ENCODE data around the gene SGCD. TPM values are rescaled to one million over a fixed set of nuclear protein-coding genes. Genes with fewer than 3 reads are reported as not detected.

The SGCD gene
- total and polyA plus RNA-seq, 9 of the 15 experiments (the other 6 are each of a cell fraction or from before 2014, with no cell fraction given), result not detected

DNA sequence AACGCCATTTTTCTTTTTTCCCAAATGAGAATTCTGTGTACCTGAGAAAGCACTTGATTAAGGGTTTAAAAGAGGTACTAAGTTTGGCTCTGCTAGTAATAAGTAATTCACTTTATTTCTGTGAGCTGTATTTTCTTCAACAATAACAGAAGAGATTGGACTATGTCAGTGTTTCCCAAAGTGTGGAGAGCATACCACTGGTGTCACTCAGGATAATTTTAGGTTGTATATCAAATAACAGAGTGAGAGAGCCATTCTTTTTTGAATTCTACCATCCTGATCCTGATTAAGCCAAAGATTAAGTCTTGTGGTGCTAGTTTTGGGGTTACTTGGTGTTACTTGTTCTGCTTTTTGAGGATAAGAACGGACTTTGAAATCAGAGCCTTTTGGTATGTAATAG is 380.8 kb downstream of the SGCD start:
- CTCF ChIA-PET (ENCODE audit: low intra/inter-chr PET ratio), result no interaction called here
- TF ChIP-seq ZBTB8A (IDR thresholded peaks at IDR 0.05; ENCODE audit: partially characterized antibody) (no peak), BDP1 (IDR thresholded peaks at IDR 0.05; ENCODE audit: insufficient read depth, insufficient read length) (no peak), PML (IDR thresholded peaks at IDR 0.05; ENCODE audit: low read length) (no peak), PPARD (CRISPR knock-in tag; IDR thresholded peaks at IDR 0.05) (no peak), YBX1 (IDR thresholded peaks at IDR 0.05) (no peak), RBM39 (optimal IDR thresholded peaks at IDR 0.05; ENCODE audit: low read depth, low read length) (no peak), ZNF24 (IDR thresholded peaks at IDR 0.05) (no peak), ZFPM2 (CRISPR knock-in tag; IDR thresholded peaks at IDR 0.05) (no peak), NBN (IDR thresholded peaks at IDR 0.05; ENCODE audit: low read depth) (no peak), KLF1 (tag; IDR thresholded peaks at IDR 0.05) (no peak), BRCA1 (IDR thresholded peaks at IDR 0.05) (no peak), BRCA1 (CRISPR knock-in tag; IDR thresholded peaks at IDR 0.05) (no peak), PKNOX1 (IDR thresholded peaks at IDR 0.05) (no peak), USF2 (CRISPR knock-in tag; IDR thresholded peaks at IDR 0.05) (no peak)
- TF ChIP-seq, protein P1, sequence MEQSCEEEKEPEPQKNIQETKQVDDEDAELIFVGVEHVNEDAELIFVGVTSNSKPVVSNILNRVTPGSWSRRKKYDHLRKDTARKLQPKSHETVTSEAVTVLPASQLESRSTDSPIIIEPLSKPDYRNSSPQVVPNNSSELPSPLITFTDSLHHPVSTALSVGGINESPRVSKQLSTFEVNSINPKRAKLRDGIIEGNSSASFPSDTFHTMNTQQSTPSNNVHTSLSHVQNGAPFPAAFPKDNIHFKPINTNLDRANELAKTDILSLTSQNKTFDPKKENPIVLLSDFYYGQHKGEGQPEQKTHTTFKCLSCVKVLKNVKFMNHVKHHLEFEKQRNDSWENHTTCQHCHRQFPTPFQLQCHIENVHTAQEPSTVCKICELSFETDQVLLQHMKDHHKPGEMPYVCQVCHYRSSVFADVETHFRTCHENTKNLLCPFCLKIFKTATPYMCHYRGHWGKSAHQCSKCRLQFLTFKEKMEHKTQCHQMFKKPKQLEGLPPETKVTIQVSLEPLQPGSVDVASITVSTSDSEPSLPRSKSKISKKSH (CRISPR knock-in tag; IDR thresholded peaks at IDR 0.05), result no peak
- H2AFZ ChIP-seq (ENCODE audit: low read depth, low read length), result no peak overlapping the region
- no peak overlapping the region for H3K4me3 ChIP-seq
- ATAC-seq (no peak), DNase-seq (ENCODE audit: extremely low read depth in 1 of 4, low spot score in 3 of 4) (no peak), FAIRE-seq (no peak)
- no peaks in the 10 kb centered on the region for H3K9me3 ChIP-seq (replicated peaks; ENCODE audit: control insufficient read depth, insufficient read depth, low read depth, low read length)
- H3K9me1 ChIP-seq (ENCODE audit: control insufficient read depth, insufficient read depth, low read length), result no peaks in the 10 kb centered on the region
- no peaks in the 10 kb centered on the region for H3K27me3 ChIP-seq (ENCODE audit: control insufficient read depth in 2 of 2, insufficient read depth in 2 of 2, low read length in 2 of 2)
- H3K36me3 ChIP-seq (ENCODE audit: control insufficient read depth, insufficient read depth, low read length), result no peaks in the 10 kb centered on the region
- 0% methylated on average over 2 of the region's 2 CpGs for WGBS (ENCODE audit: insufficient coverage, low coverage, missing lambda C conversion rate)
- intact Hi-C loops (cut with micrococcal nuclease), result no loop called here
- in situ Hi-C loops (cut with MboI), result no loop called here
- BruUV-seq (replicated peaks), result no TSS peak
- no peaks in the 10 kb centered on the region for H3K79me2 ChIP-seq (ENCODE audit: control insufficient read depth, insufficient read depth, low read length)
- POLR2A ChIA-PET, result no interaction called here
- no peak overlapping the region for H3K9ac ChIP-seq (ENCODE audit: insufficient read depth in 1 of 2, low read depth in 2 of 2, low read length in 2 of 2)
- H4K20me1 ChIP-seq (replicated peaks; ENCODE audit: control insufficient read depth, insufficient read depth, low read length), result no peaks in the 10 kb centered on the region
- no peak overlapping the region for H3K27ac ChIP-seq (ENCODE audit: extremely low read depth, low read depth, low read length)
- no peak overlapping the region for H3K4me2 ChIP-seq (ENCODE audit: insufficient read depth, low read length)
- no peaks in the 10 kb centered on the region for H3K4me1 ChIP-seq (replicated peaks in 1 of 2; ENCODE audit: control insufficient read depth in 2 of 2, insufficient read depth in 2 of 2, low read length in 2 of 2)
